OCI-LY3 (cell line): Measurements from ENCODE around the gene UROC1.

Experiments used
- H2AFZ ChIP-seq: fragments of 200-600, 300-600 bp; shearing (Covaris generic); 2 replicates; pipeline ENCODE4 v1.6.0; 2014; ENCODE audit warnings: antibody characterized with exemption, low read depth, low read length
- H3K27ac ChIP-seq: fragments of 200-600, 300-600 bp; sonication (generic); 2 replicates; pipeline ENCODE4 v1.5.1; 2014; ENCODE audit warnings: mild to moderate bottlenecking, low read length, moderate library complexity, mixed read lengths
- H3K27me3 ChIP-seq: fragments of 200-600, 300-600 bp; sonication (generic); 2 replicates; pipeline ENCODE4 v1.6.1; 2014; ENCODE audit warnings: low read depth, low read length, mixed read lengths
- H3K36me3 ChIP-seq: fragments of 200-600, 300-600 bp; sonication (generic); replicated peaks from 2 replicates; pipeline ENCODE3; 2014; ENCODE audit warnings: low read depth, low read length, mixed read lengths
- H3K4me1 ChIP-seq: fragments of 300-600, 200-600 bp; sonication (generic); 2 replicates; pipeline ENCODE4 v1.6.1; 2014; ENCODE audit warnings: low read length, mixed read lengths
- H3K4me2 ChIP-seq: fragments of 200-600, 300-600 bp; sonication (generic); 2 replicates; pipeline ENCODE4 v1.6.1; 2014; ENCODE audit warnings: low read length, mixed read lengths
- H3K4me3 ChIP-seq: fragments of 300-600, 200-600 bp; sonication (generic); 2 replicates; pipeline ENCODE4 v1.5.1; 2014; ENCODE audit warnings: antibody characterized with exemption, mild to moderate bottlenecking, low read length, moderate library complexity
- H3K79me2 ChIP-seq: fragments of 300-600, 200-600 bp; shearing (Covaris generic); 2 replicates; pipeline ENCODE4 v1.6.1; 2014; ENCODE audit warnings: mild to moderate bottlenecking, low read length, mixed read lengths
- H3K9ac ChIP-seq: fragments of 300-600, 200-600 bp; shearing (Covaris generic); 2 replicates; pipeline ENCODE4 v1.6.0; 2014; ENCODE audit warnings: mild to moderate bottlenecking, low read length, moderate library complexity
- H3K9me3 ChIP-seq: fragments of 200-600, 300-600 bp; shearing (Covaris generic); 2 replicates; pipeline ENCODE4 v1.6.1; 2014; ENCODE audit warnings: low read length, mixed read lengths; ENCODE audit not compliant: insufficient read depth
- H4K20me1 ChIP-seq: fragments of 200-600, 300-600 bp; sonication (generic); 2 replicates; pipeline ENCODE4 v1.6.1; 2016; ENCODE audit warnings: low read length, mixed read lengths; ENCODE audit not compliant: insufficient read depth
- EZH2phosphoT487 ChIP-seq: fragments of 200-600 bp; shearing (Covaris generic); IDR thresholded peaks from 2 replicates; pipeline ENCODE4 v1.6.1; 2018; ENCODE audit warnings: antibody characterized with exemption, mixed run types, low read depth
- TF ChIP-seq, protein P1 (sequence below): fragments of 200-600, 300-600 bp; sonication (generic); IDR thresholded peaks from 2 replicates; pipeline ENCODE4 v1.5.1; 2014; ENCODE audit warnings: antibody characterized with exemption, low read length, low read depth

Gene UROC1

DNA sequence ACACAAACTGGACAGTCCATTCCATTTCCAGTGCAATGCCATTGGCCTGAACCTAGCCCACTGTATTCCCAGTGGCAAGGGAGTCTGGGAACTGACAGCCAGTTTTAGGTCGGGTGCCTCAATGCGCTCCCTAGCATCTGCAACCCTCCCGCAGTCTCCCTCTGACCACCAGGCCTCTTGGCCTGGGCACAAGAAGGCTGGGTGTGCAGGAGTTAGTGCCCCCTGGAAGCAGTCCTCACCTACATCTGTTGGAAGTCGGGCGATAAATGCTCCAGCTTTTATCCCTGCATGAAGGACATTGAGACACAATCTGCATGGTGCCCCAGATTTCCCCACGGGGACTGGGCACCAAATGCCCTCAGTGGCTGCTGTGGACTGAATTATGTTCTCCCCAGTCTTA, 28.4 kb upstream of the UROC1 start:
- Histone ChIP-seq H3K4me1 (no peaks in the 10 kb centered on the region), H3K9ac (no peak overlapping the region), H3K36me3 (no peaks in the 10 kb centered on the region), H3K4me2 (no peak overlapping the region), H2AFZ (no peak overlapping the region), H4K20me1 (no peaks in the 10 kb centered on the region), H3K9me3 (no peaks in the 10 kb centered on the region), H3K27me3 (peaks cover 11% of the 10 kb centered on the region; the same call in 1 of the 2 replicates), H3K27ac (no peak overlapping the region), H3K79me2 (no peaks in the 10 kb centered on the region), H3K4me3 (no peak overlapping the region)
- TF ChIP-seq, protein P1, sequence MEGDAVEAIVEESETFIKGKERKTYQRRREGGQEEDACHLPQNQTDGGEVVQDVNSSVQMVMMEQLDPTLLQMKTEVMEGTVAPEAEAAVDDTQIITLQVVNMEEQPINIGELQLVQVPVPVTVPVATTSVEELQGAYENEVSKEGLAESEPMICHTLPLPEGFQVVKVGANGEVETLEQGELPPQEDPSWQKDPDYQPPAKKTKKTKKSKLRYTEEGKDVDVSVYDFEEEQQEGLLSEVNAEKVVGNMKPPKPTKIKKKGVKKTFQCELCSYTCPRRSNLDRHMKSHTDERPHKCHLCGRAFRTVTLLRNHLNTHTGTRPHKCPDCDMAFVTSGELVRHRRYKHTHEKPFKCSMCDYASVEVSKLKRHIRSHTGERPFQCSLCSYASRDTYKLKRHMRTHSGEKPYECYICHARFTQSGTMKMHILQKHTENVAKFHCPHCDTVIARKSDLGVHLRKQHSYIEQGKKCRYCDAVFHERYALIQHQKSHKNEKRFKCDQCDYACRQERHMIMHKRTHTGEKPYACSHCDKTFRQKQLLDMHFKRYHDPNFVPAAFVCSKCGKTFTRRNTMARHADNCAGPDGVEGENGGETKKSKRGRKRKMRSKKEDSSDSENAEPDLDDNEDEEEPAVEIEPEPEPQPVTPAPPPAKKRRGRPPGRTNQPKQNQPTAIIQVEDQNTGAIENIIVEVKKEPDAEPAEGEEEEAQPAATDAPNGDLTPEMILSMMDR = no peak
- no peak for TF ChIP-seq EZH2phosphoT487

DNA sequence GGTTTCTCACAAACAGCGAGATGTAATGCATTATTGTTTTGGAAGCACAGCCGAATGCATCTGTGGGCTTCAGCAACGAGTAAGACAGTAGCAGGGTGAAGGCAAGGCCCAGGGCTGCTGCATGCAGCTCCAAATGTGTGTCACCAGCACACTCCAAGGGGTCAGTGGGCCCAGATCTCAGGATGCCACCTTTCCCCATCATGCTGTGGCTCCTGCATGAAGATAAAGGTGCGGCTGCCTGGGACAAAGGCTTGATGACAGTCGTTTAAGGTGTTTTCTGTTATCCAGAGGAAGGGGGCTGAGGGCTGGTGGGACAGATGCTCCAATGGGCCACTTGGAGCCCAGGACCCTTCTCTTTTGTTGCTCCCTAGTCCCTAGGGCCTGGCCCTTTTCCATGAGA, 28.0 kb upstream of the UROC1 start:
- Histone ChIP-seq H3K79me2 (no peaks in the 10 kb centered on the region), H3K36me3 (no peaks in the 10 kb centered on the region), H3K4me3 (no peak overlapping the region), H3K4me1 (no peaks in the 10 kb centered on the region), H2AFZ (no peak overlapping the region), H4K20me1 (no peaks in the 10 kb centered on the region), H3K9ac (no peak overlapping the region), H3K4me2 (no peak overlapping the region), H3K27ac (no peak overlapping the region), H3K9me3 (no peaks in the 10 kb centered on the region), H3K27me3 (peaks cover 11% of the 10 kb centered on the region; the same call in 1 of the 2 replicates)
- TF ChIP-seq EZH2phosphoT487 = no peak
- TF ChIP-seq, protein P1 = no peak

DNA sequence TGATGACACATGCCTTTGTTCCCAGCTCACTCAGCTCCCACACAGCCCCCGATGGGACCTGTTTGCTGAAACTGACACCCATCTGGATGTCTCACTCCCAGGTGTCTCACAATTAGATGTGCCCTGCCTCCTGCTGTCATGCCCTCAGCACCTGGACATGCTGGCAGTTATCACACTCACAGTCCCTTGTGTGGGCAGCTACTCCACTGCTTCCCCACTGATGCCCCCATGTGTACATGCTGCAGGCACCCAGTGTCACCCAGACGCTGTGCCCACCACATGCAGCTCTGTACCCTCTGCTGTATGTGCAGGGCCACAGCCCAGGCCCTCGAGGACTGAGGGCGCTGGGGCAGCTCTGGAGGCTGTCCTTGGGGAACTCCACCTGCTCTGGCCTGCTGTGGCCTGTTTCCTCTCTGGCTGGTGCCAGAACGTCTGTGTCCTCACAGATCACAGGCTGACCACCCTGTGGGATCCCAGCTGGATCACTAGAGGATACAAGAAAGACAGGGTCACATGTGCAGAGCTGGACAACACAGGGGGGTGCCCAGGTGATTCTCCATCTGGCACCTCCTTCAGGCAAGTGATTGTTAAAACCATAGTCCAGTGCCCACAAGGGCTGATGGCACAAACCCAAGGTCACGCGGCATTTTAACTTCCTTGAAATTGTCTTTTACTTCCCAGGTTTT, 27.2 kb upstream of the UROC1 start:
- Histone ChIP-seq H3K27me3 (peaks cover 11% of the 10 kb centered on the region; the same call in 1 of the 2 replicates), H3K4me3 (no peak overlapping the region), H2AFZ (no peak overlapping the region), H3K9ac (no peak overlapping the region), H3K4me1 (no peaks in the 10 kb centered on the region), H3K4me2 (no peak overlapping the region), H3K27ac (no peak overlapping the region), H3K36me3 (no peaks in the 10 kb centered on the region), H3K79me2 (no peaks in the 10 kb centered on the region), H4K20me1 (no peaks in the 10 kb centered on the region), H3K9me3 (no peaks in the 10 kb centered on the region)
- TF ChIP-seq, protein P1 = no peak
- TF ChIP-seq EZH2phosphoT487 = no peak

DNA sequence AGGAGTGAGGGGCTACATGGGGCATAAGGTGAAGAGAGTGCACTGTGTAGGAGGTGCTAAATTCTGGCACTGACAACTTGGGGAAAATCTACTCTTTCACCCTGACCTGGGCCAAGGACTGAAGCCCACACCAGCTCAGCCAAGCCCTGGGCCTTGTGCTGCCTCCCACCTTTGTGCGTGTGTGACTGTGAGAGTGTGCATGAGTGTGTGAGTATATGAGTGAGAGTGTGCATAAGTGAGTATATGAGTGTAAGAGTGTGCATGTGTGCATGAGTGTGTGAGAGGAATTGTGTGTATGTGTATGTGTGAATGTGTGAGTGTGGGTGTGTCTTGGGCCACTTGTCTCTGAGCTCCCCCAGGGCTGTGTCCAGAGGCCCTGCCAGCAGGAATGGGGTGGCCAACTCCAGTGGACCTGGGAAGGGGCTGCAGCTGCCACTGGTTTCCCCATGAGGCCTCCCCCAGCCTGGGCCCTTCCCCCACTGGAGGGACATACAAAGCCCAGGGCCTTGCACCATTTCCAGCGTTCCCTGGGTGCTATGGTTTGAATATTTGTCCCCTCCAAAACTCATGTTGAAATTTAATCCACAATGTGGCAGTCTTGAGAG, 26.0 kb upstream of the UROC1 start:
- H3K79me2 ChIP-seq = no peaks in the 10 kb centered on the region
- H3K9ac ChIP-seq = no peak overlapping the region
- TF ChIP-seq EZH2phosphoT487 = no peak
- TF ChIP-seq, protein P1 = no peak
- no peaks in the 10 kb centered on the region for H3K36me3 ChIP-seq
- H3K4me2 ChIP-seq = no peak overlapping the region
- no peaks in the 10 kb centered on the region for H4K20me1 ChIP-seq
- H3K9me3 ChIP-seq = no peaks in the 10 kb centered on the region
- H3K27ac ChIP-seq = no peak overlapping the region
- peaks cover 11% of the 10 kb centered on the region; the same call in 1 of the 2 replicates for H3K27me3 ChIP-seq
- H3K4me3 ChIP-seq = no peak overlapping the region
- no peaks in the 10 kb centered on the region for H3K4me1 ChIP-seq
- no peak overlapping the region for H2AFZ ChIP-seq
